ENCODE data around the gene TRMT61A.
"Not testable (repeated sequence)": the region's sequence is repeated elsewhere in the genome, so short reads cannot be mapped to it uniquely, and the experiment has no call there.

Gene TRMT61A

DNA sequence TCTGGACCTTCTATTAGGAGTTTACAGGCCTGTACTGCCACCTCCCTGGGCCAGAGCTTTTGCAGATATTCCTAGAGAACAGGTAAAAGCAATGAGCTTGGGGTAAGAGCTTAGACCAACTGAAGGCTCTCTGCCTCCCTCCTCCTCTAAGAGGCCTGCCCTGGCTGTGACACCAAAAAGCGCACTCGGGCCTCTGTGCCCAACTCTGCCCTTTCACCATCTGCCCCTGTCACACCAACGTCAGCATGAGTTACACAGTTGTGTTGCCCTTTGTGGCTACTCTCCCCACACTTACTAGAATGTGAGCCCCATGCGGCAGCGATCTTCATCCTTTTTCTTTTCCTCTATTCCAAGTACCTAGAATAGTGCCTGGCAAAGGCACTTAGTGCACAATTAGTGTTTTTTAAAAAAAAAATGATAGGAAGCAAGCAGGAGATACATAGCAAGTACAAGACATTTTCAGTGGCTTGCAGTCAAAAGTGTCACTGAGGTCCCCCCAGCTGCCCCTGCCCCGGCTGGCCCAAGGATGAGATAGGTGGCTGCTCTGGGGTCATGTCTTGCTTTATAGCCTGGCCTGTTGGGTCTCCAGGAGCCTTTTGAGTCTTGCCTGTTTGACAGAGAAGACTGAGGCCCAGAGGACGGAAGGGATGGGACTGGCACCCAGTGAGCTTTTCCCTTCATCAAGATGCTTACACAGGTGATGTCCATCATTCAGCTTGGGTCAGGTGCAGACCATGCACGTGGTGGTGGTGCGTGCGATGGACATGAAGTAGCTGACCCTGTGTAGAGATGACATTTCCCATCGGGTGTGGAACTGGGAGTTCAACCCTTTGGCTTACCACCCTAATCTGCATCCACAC lies 18.9 kb upstream of the TRMT61A start:
- no peak for DNase-seq (ENCODE audit: low read depth)

GRCh38 chr14:103510724-103511693 lies 18.0 kb upstream of the TRMT61A start:
- no peak for DNase-seq (ENCODE audit: low read depth)

DNA sequence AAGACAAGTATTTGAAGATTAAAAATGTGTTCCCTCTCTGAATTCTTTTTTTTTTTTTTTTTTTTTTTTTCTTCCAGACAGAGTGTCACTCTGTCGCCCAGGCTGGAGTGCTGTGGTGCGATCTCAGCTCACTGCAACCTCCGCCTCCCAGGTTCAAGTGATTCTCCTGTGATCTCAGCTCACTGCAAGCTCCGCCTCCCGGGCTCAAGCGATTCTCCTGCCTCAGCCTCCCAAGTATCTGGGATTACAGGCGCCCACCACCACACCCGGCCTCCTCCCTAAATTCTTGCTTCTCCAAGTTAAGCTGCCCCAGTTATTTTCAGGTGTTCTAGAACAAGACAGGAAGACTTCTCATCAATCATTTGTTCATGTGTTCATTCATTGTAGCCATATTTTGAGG lies 16.8 kb upstream of the TRMT61A start:
- DNase-seq (ENCODE audit: low read depth), result not testable (repeated sequence)

GRCh38 chr14:103512701-103513611 lies 16.0 kb upstream of the TRMT61A start:
- DNase-seq (ENCODE audit: low read depth), result no peak

DNA sequence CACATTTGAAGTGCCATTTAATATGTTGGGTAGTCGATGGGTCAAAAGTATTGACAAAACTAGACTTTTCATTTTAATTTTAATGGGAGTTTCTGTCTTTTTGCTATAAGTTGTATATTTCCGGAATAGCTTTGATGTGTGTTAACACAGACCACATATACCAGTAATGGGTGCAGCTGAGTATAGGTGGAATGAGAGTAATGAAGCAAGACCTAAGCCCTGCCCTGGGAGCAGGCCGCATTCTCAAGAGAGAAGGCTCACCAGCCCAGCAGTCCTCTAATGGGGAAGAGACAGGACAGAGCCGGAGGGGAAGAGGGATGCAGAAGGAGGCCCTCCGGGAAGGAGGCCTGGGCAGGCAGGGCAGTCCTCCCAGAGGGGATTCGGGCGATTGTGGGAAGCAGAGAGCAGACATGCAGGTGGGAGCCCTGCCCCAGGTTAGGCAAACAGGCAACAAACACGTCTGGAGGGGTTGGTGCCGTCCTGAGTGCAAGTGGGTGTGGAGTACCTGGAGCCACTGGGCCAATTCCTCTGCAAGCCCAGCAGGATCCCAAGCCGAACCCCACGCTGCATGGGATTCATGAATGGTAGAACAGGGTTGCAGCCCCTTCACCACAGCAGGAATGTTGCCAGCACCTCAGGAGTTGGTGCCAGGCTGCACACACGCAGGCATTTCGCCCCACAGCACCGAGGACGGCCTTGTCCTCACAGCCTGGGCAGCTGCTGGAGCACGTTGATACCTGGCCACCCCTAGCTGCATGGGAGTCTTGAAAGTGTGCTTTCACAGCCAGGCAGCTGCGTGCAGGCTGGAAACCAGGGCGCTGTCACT lies 14.2 kb upstream of the TRMT61A start:
- DNase-seq (ENCODE audit: low read depth), result no peak

- no peak for DNase-seq (ENCODE audit: low read depth)
These were observed 12.4 kb upstream of the TRMT61A start for GRCh38 chr14:103516426-103517173.

DNA sequence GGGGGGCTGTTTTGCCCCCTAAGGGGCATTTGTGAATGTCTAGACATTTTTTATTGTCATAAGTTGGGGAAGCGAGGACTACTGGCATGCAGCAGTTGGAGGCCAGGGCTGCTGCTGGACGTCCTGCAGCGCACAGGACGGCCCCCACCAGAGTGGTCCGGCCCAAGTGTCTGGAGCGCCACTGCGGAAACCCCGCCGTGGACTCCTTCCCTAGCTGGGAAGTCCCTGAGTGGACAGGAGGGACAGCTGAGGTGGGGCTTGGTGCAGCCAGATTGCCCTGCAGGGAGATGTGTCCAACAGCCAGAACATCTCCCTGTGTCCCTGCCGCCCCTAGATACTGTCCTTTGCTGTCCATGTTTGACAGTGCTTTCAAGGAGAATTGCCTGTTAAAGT lies 11.8 kb upstream of the TRMT61A start:
- no peak for DNase-seq (ENCODE audit: low read depth)

- DNase-seq (ENCODE audit: low read depth), result no peak
These were observed 11.1 kb upstream of the TRMT61A start for GRCh38 chr14:103517721-103518421.

GRCh38 chr14:103518422-103519042 lies 10.5 kb upstream of the TRMT61A start:
- DNase-seq (ENCODE audit: low read depth), result peak; percentile 35

DNA sequence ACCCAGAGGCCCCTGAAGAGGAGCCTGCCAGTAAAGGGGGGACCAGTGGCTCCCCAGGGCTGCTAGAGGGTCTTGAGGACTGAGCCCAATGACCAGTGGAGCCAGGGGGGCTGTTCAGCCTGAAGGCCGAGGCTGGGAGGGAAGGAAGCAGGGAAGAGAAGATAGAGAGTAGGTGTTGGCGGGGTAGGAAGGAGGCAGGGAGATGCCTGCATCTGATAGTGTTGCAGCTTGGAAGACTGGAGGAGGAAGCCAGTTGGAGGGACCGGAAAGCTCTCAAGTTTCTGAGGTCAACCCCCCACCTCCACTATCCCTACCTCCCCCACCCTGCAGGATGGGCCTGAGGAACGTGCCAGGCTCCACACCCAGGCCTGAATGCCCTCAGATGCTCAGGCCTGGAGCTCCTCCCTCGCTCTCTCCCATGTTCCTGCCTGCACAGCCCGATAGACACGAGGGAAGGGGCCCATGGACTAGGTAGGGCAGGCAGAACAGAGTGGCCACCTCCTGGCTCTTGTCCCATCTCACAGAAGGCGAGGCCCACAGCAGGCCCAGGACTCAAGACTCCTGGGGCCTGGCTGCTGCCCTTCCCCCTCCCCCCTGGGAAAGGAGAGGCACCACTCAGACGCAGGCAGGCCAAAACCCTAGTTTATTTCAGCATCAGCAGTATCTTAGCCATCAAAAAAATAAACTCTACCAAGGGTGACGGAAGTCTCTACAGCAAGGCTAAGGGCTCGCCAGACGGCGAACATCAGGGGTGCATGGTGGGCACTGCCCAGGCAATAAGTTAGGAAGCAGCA lies 9.8 kb upstream of the TRMT61A start:
- no peak for DNase-seq (ENCODE audit: low read depth)

GRCh38 chr14:103519837-103520212 lies 9.2 kb upstream of the TRMT61A start:
- no peak for DNase-seq (ENCODE audit: low read depth)

DNA sequence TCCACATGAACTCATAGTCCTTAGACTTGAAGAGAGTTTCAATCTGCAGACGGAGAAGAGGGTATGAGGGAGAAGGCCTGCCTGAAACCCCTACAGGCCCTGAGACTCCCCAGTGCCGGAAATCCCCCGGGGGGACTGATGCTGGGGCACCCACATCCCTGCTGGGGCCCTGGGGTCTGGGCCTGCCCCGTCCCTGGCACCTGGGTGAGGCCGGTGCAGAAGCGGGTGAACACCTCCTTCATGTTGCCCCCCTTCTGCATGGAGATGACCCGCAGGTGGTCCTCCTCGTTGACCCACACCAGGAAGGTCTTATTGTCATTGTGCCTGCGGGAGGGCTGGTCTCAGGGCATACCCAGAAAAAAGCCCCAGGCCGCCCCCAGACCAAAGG lies 8.7 kb upstream of the TRMT61A start:
- no peak for DNase-seq (ENCODE audit: low read depth)

GRCh38 chr14:103520657-103521437 lies 8.1 kb upstream of the TRMT61A start:
- DNase-seq (ENCODE audit: low read depth), result peak; percentile 21

DNA sequence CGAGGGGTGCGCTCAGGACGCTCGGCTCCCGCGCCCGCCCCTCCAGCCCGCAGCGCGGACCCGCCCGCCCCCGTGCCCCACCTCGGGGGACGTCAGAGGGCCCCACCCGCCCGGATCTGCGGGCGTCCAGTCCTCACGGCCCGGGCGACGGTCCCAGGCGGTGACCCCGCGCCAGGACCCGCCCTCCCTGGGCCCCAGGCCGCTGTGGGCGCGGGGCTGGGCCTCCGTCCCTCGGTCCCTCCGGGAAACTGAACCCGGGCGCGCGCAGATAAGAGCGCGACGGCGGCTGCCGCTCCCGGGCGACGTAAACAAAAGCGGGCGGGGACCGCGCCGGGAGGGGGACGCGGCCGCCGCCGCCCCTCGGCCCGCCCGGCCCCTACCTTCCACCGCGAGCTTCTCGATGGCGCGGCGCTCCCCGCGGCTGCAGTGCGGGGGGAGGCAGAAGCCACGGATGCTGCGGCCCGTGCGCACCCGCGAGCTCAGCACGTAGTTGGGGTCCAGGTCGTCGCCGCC lies 7.5 kb upstream of the TRMT61A start:
- no peak for DNase-seq (ENCODE audit: low read depth)

DNA sequence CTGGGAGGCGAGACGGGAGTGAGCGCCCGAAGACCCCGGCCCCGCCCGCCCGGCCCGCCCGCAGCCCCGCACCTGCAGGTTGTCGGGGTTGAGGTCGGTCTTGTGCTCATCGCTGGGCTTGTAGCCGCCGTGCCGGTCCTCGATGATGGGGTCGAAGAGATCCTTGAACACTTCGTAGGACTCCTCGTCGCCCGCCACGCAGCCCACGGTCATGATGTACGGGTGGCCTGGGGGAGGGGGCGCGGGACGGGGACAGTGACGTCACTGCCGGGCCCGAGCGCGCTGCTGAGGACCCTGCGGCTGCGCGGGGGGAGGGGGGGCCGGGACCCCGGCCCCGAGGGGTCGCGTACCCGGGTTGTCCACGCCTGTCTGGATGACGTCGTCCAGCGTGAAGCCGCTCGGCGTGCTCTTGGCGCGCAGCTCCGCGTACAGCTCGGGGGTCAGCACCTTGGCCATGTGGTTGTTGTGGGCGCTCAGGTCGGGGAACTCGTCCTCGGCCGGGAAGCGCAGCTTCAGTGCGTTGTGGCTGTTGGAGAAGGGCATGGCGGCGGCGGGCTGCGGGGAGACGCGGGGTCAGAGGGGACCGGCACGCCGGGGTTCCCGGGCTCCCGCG lies 6.9 kb upstream of the TRMT61A start:
- DNase-seq (ENCODE audit: low read depth), result no peak

DNA sequence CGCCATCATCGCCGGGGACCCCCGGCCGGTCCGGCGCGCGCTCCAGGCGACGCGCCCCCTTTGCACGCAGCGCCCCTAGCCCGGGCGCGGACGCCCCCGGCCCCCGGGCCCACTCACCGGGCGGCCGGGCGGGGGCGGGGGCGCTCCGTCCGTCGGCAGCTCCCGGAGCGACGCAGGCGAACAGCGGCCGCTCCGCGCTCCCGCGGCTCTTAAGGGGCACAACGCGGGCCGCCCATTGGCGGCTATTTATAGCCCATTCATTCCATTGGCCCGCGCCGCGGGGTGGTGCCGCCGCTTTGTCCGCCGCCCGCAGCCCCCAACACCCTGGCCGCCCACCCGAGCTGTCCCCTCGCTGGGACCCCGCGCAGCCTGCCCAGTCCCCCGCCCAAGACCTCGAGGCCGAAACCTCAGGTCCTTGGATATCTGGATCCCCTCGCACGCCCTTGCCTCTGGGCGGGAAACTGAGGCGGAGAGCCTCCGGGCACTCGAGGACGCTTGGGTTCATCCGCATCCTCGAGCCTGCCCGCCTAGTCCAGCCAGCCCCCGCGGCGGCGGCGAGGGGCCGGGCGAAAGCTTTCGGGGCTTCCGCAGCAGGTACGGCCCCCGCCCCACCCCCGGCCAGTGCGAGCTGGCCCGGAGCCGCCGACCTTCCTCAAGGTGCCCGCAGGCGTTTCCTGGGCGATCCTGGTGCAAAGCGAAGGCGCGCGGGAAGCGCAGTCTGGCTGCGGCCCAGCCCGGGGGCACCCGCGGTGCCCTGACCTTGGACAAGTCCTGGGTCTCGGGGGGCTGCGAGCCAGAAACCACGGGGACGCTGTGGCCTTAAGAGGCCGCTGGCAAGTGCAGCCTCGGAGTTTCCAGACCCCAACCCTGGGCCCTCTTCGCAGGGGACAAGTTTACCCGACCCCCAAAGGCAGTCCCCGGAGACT lies 6.1 kb upstream of the TRMT61A start, which contains the start of gene CKB:
Gene CKB (minus strand): TSS at position 182 of the 926 bp plus-strand sequence. CDS start 337 bp downstream, outside the sequence.
- no peak for DNase-seq (ENCODE audit: low read depth)
